GM12878 (cell line): ENCODE measurements around the gene CFAP91. TPM values are rescaled to one million over a fixed set of nuclear protein-coding genes. Genes with fewer than 3 reads are reported as not detected.

ENCODE experiments used
- ATAC-seq: fragments of 200-7000 bp; cut with Tn5 transposase; 3 replicates; pipeline ENCODE4 v1.9.1; 2020; ENCODE audit warnings: mild to moderate bottlenecking, moderate library complexity
- BruUV-seq: library from RNA; stranded (reverse); fragments of 400-500 nt; replicated peaks from 2 replicates; lab custom pipeline; 2021; lab: Mats Ljungman, UMichigan
- CTCF ChIA-PET: fragments of 300-600 bp; sonication (Branson Sonifier 250); formaldehyde crosslinking; extraction: SDS; loops from one replicate; lab custom pipeline; 2021; ENCODE audit warnings: inconsistent platforms; lab: Yijun Ruan, JAX
- POLR2A ChIA-PET: fragments of 350-600 bp; formaldehyde crosslinking; extraction: SDS; loops from one replicate; lab custom pipeline; 2021; ENCODE audit warnings: inconsistent platforms; lab: Charles Lee
- RAD21 ChIA-PET: fragments of 300-600 bp; sonication (Branson Sonifier 250); formaldehyde crosslinking; loops from one replicate; lab custom pipeline; 2023; ENCODE audit warnings: antibody characterized with exemption; ENCODE audit not compliant: unreplicated experiment; lab: Charles Lee
- SMC1A ChIA-PET: fragments of 300-600 bp; sonication (Branson Sonifier 250); formaldehyde crosslinking; loops from one replicate; lab custom pipeline; 2023; ENCODE audit not compliant: unreplicated experiment, uncharacterized antibody; lab: Charles Lee
- DNase-seq: peaks from one replicate; pipeline ENCODE4 v3.0.0-alpha.2; 2011; ENCODE audit warnings: low read depth, low spot score
- FAIRE-seq: peaks from 3 replicates; lab custom pipeline; 2011; peaks lifted over from hg19 to GRCh38; lab: Jason Lieb, UNC
- H2AFZ ChIP-seq: 2 replicates; pipeline ENCODE4 v1.6.0; 2011; ENCODE audit warnings: low read depth, low read length, control low read depth; ENCODE audit not compliant: control insufficient read depth
- H3K27ac ChIP-seq: 2 replicates; pipeline ENCODE4 v1.5.1; 2011; ENCODE audit warnings: control low read depth; ENCODE audit not compliant: control insufficient read depth, insufficient read depth
- H3K27me3 ChIP-seq, 2 experiments: replicated peaks in 1 of 2; 2 replicates each; pipeline versions ENCODE4 v1.6.0 to v1.6.1; 2011; ENCODE audit warnings: low read length in 1 of 2; ENCODE audit not compliant: control insufficient read depth in 2 of 2, insufficient read depth in 2 of 2
- H3K36me3 ChIP-seq, 2 experiments: 2 replicates each; pipeline ENCODE4 v1.5.1; 2011; ENCODE audit warnings: low read length in 1 of 2; ENCODE audit not compliant: control insufficient read depth in 2 of 2, insufficient read depth in 2 of 2
- H3K4me1 ChIP-seq: 2 replicates; pipeline ENCODE4 v1.6.1; 2011; ENCODE audit warnings: mild to moderate bottlenecking, low read length, moderate library complexity, mixed read lengths; ENCODE audit not compliant: control insufficient read depth, insufficient read depth
- H3K4me2 ChIP-seq: 2 replicates; pipeline ENCODE4 v1.6.0; 2011; ENCODE audit warnings: control low read depth; ENCODE audit not compliant: control insufficient read depth, insufficient read depth
- H3K4me3 ChIP-seq: fragments of 200-600 bp; sonication (generic); 2 replicates; pipeline ENCODE4 v1.5.1; 2016
- H3K79me2 ChIP-seq: 2 replicates; pipeline ENCODE4 v1.6.0; 2011; ENCODE audit warnings: low read length; ENCODE audit not compliant: control insufficient read depth, insufficient read depth
- H3K9ac ChIP-seq: 2 replicates; pipeline ENCODE4 v1.8.0; 2011; ENCODE audit warnings: low read length, control low read depth, mixed read lengths; ENCODE audit not compliant: control insufficient read depth, insufficient read depth
- H3K9me3 ChIP-seq: replicated peaks from 3 replicates; pipeline ENCODE4 v1.5.1; 2011; ENCODE audit warnings: mild to moderate bottlenecking, low read length; ENCODE audit not compliant: control insufficient read depth, insufficient read depth
- H4K20me1 ChIP-seq: 2 replicates; pipeline ENCODE4 v1.6.0; 2011; ENCODE audit not compliant: control insufficient read depth, insufficient read depth
- JUND ChIP-seq: IDR thresholded peaks from 2 replicates; pipeline ENCODE4 v1.6.1; 2012; ENCODE audit warnings: low read depth, mild to moderate bottlenecking, low read length, improper control_type of control experiment, moderate library complexity
- KLF5 ChIP-seq: fragments of 450-650 bp; IDR thresholded peaks from 2 replicates; pipeline ENCODE4 v1.6.1; 2014; ENCODE audit warnings: mild to moderate bottlenecking; ENCODE audit not compliant: partially characterized antibody
- MYC ChIP-seq: IDR thresholded peaks from 2 replicates; pipeline ENCODE4 v1.6.1; 2011; ENCODE audit warnings: mild to moderate bottlenecking, low read length, moderate library complexity, inconsistent platforms; ENCODE audit not compliant: insufficient read depth, insufficient replicate concordance, insufficient read length, severe bottlenecking
- NFXL1 ChIP-seq: fragments of 450-650 bp; IDR thresholded peaks from 2 replicates; pipeline ENCODE4 v1.6.1; 2017; ENCODE audit warnings: antibody characterized with exemption, mild to moderate bottlenecking, borderline replicate concordance
- NFYB ChIP-seq: IDR thresholded peaks from 2 replicates; pipeline ENCODE4 v1.6.1; 2011; ENCODE audit warnings: low read depth, mild to moderate bottlenecking, low read length, improper control_type of control experiment, moderate library complexity; ENCODE audit not compliant: insufficient read depth
- RUNX3 ChIP-seq: IDR thresholded peaks from 2 replicates; pipeline ENCODE4 v1.6.1; 2012; ENCODE audit warnings: low read length, inconsistent platforms
- SP1 ChIP-seq: IDR thresholded peaks from one replicate; pipeline ENCODE4 v1.6.1; 2011; ENCODE audit warnings: low read depth, low read length
- SRF ChIP-seq, 2 experiments: IDR thresholded peaks; 2 replicates each; pipeline ENCODE4 v1.6.1; 2011; ENCODE audit warnings: low read depth in 2 of 2, low read length in 2 of 2, mild to moderate bottlenecking in 1 of 2, moderate library complexity in 1 of 2
- SUZ12 ChIP-seq: fragments of 200-600 bp; sonication (generic); IDR thresholded peaks from one replicate; pipeline ENCODE4 v1.6.1; 2018; ENCODE audit warnings: antibody characterized with exemption, mild to moderate bottlenecking; ENCODE audit not compliant: unreplicated experiment
- WGBS: methylation state at CpG from one replicate; pipeline ENCODE4 v1.1.6; 2016; ENCODE audit warnings: low lambda C conversion rate; ENCODE audit not compliant: insufficient replicate concordance, insufficient coverage; ENCODE audit errors: missing lambda C conversion rate; 5-methylcytosine and 5-hydroxymethylcytosine counted together
- in situ Hi-C: fragments of 300-500 bp; cut with MboI; formaldehyde crosslinking; loops from 9 replicates; pipeline ENCODE4 v1.14.3; 2018; ENCODE audit warnings: mixed read lengths
- intact Hi-C: fragments of 100-400 bp; cut with micrococcal nuclease; formaldehyde crosslinking; loops from one replicate; pipeline ENCODE4 v1.14.2; 2022; ENCODE audit not compliant: unreplicated experiment
- polyA plus RNA-seq, 11 experiments: library from polyadenylated mRNA; depleted of rRNA in 4 of 11; unstranded in 6 of 11; stranded (reverse) in 5 of 11; fragments of >200 nt; fragmentation: Nextera tagmentation in 4 of 11; fragmentation: Illumina TruSeq in 1 of 11; extraction: Ambion mirVana in 4 of 11; extraction: Trizol in 1 of 11; gene quantifications; 1 replicate in 1 of 11; 2 replicates in 10 of 11; pipeline versions ENCODE4 v1.2.1 to v1.2.3, GENCODE V29; 2011 to 2016; ENCODE audit warnings: inconsistent platforms in 2 of 11, missing spikeins in 2 of 11, low read depth in 1 of 11
- total RNA-seq, 4 experiments: library from RNA; depleted of rRNA in 3 of 4; stranded (reverse); fragments of >200 nt in 3 of 4; fragmentation: Illumina TruSeq in 1 of 4; extraction: Trizol in 1 of 4; gene quantifications; 2 replicates each; pipeline versions ENCODE4 v1.2.1 to v1.2.3, GENCODE V29; 2013 to 2021
- TF ChIP-seq, protein P1 (sequence below): fragments of 450-650 bp; formaldehyde crosslinking; IDR thresholded peaks from 2 replicates; pipeline ENCODE4 v1.5.0; 2022; ENCODE audit warnings: mild to moderate bottlenecking, missing genetic modification characterization

Gene CFAP91
- total and polyA plus RNA-seq, 10 of the 15 experiments (the other 5 are each of a cell fraction or from before 2014, with no cell fraction given) = 0.03 to 2.2 (median 0.92) TPM

DNA sequence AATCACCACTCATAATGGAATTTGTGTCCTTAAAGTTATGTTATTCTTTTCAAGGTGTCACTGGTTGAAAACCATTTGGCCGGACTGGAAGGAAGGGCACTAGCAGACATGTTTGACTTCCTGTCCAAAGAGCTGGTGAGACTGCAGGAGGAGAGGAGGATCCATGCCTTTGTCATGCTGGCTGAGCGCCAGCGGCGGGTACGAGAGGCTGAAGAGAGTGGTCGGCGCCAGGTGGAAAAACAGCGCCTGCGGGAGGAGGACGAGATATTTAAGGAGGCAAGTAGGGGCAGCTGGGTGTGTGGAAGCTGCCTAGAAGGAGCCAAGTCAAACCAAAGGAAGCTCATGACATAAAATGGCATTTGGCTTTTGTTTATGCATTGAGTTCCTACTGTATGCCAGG is 41.1 kb downstream of the CFAP91 start:
- no TSS peak for BruUV-seq
- FAIRE-seq (no peak), DNase-seq (no peak)
- Histone ChIP-seq H3K27ac (no peak overlapping the region), H2AFZ (no peak overlapping the region), H3K4me2 (no peak overlapping the region), H3K9me3 (no peaks in the 10 kb centered on the region), H3K79me2 (no peaks in the 10 kb centered on the region), H3K4me3 (no peak overlapping the region)
- RAD21 ChIA-PET = interaction anchor here (1.7 kb wide), 1 partner anchor 11 kb away, joined by 4 read pairs; no protein-coding TSS in a partner anchor
- in situ Hi-C loops (no loop called here), intact Hi-C loops (no loop called here)
- SMC1A ChIA-PET = interaction anchor here (1.1 kb wide), 2 partner anchors 9 to 36 kb away, joined by 3 to 4 read pairs; no protein-coding TSS in a partner anchor
- POLR2A ChIA-PET = no interaction called here
- TF ChIP-seq SUZ12 = no peak
- TF ChIP-seq, all 136 proteins: peak for 0
- Histone ChIP-seq H3K9ac (no peak overlapping the region), H4K20me1 (no peaks in the 10 kb centered on the region), H3K36me3 (no peaks in the 10 kb centered on the region), H3K27me3 (no peaks in the 10 kb centered on the region), H3K4me1 (peaks cover 3% of the 10 kb centered on the region; the same call in 1 of the 2 replicates)
- 92% methylated on average over 10 of the region's 10 CpGs for whole genome bisulfite sequencing
- ATAC-seq = no peak
- CTCF ChIA-PET = interaction anchor here (0.8 to 1.6 kb wide), 4 partner anchors 18 to 143 kb away, joined by 3 to 4 read pairs (median 4); no protein-coding TSS in a partner anchor

DNA sequence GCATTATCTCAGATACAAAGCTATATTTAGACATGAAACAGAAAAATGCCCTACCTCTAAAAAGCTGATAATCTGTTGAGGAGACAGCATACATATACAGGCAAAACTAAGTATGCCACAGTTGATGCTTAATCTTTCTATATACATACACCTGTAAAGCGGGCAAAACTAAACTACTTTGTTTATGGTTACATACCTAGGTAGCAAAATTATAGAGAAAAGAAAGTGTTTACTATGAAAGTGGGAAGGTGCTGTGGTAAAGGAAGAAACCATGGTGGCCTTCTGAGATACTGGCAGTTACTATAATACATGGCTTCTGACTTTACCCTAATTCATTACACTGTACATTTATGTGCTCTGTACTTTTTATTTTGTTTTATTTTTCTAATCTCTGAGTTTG is 43.1 kb downstream of the CFAP91 start:
- Histone ChIP-seq H3K4me1 (peaks cover 3% of the 10 kb centered on the region; the same call in 1 of the 2 replicates), H3K4me2 (no peak overlapping the region), H3K4me3 (no peak overlapping the region), H3K27me3 (no peaks in the 10 kb centered on the region), H3K9me3 (no peaks in the 10 kb centered on the region), H4K20me1 (no peaks in the 10 kb centered on the region), H3K9ac (no peak overlapping the region), H3K36me3 (no peaks in the 10 kb centered on the region), H3K79me2 (no peaks in the 10 kb centered on the region), H2AFZ (no peak overlapping the region), H3K27ac (no peak overlapping the region)
- RAD21 ChIA-PET = no interaction called here
- POLR2A ChIA-PET = no interaction called here
- no TSS peak for BruUV-seq
- SMC1A ChIA-PET = no interaction called here
- FAIRE-seq (no peak), DNase-seq (no peak), ATAC-seq (peak; percentile 57)
- TF ChIP-seq KLF5 = no peak
- no peak for TF ChIP-seq SRF (IDR thresholded peaks at IDR 0.05; ENCODE audit: low read depth in 2 of 2, low read length in 2 of 2)
- no peak for TF ChIP-seq JUND
- no peak for TF ChIP-seq NFXL1
- no peak for TF ChIP-seq MYC
- TF ChIP-seq SP1 = no peak
- no peak for TF ChIP-seq NFYB
- TF ChIP-seq RUNX3 = no peak
- TF ChIP-seq, protein P1, sequence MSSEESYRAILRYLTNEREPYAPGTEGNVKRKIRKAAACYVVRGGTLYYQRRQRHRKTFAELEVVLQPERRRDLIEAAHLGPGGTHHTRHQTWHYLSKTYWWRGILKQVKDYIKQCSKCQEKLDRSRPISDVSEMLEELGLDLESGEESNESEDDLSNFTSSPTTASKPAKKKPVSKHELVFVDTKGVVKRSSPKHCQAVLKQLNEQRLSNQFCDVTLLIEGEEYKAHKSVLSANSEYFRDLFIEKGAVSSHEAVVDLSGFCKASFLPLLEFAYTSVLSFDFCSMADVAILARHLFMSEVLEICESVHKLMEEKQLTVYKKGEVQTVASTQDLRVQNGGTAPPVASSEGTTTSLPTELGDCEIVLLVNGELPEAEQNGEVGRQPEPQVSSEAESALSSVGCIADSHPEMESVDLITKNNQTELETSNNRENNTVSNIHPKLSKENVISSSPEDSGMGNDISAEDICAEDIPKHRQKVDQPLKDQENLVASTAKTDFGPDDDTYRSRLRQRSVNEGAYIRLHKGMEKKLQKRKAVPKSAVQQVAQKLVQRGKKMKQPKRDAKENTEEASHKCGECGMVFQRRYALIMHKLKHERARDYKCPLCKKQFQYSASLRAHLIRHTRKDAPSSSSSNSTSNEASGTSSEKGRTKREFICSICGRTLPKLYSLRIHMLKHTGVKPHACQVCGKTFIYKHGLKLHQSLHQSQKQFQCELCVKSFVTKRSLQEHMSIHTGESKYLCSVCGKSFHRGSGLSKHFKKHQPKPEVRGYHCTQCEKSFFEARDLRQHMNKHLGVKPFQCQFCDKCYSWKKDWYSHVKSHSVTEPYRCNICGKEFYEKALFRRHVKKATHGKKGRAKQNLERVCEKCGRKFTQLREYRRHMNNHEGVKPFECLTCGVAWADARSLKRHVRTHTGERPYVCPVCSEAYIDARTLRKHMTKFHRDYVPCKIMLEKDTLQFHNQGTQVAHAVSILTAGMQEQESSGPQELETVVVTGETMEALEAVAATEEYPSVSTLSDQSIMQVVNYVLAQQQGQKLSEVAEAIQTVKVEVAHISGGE (CRISPR knock-in tag) = no peak
- no peak for TF ChIP-seq SUZ12
- in situ Hi-C loops (no loop called here), intact Hi-C loops (no loop called here)
- 68% methylated on average over 1 of the region's 1 CpG for WGBS
- CTCF ChIA-PET = interaction anchor here (0.6 kb wide), 1 partner anchor 207 kb away, joined by 3 read pairs; no protein-coding TSS in a partner anchor
